A673 (cell line): ENCODE results near the gene HOATZ. TPM values are rescaled to one million over a fixed set of nuclear protein-coding genes. Genes with fewer than 3 reads are reported as not detected.

Source experiments
- BruUV-seq: library from RNA; stranded (reverse); fragments of 400-500 nt; replicated peaks from 2 replicates; lab custom pipeline; 2021; lab: Mats Ljungman, UMichigan
- CTCF ChIA-PET: fragments of 300-600 bp; sonication (Branson Sonifier 250); formaldehyde crosslinking; loops from one replicate; lab custom pipeline; 2022; ENCODE audit warnings: antibody characterized with exemption; lab: Charles Lee
- POLR2A ChIA-PET: fragments of 300-600 bp; sonication (Branson Sonifier 250); formaldehyde crosslinking; loops from one replicate; lab custom pipeline; 2022; ENCODE audit warnings: antibody characterized with exemption; ENCODE audit not compliant: low non-redundant PET; lab: Charles Lee
- DNase-seq: peaks from one replicate; pipeline ENCODE4 v3.0.0-alpha.2; 2015; ENCODE audit warnings: low spot score
- H3K27ac ChIP-seq: fragments of 200-600 bp; sonication (generic); 2 replicates; pipeline ENCODE4 v1.5.1; 2016; ENCODE audit warnings: mixed run types, low read depth, mild to moderate bottlenecking, mixed read lengths, antibody characterized with exemption, low read length; ENCODE audit not compliant: poor library complexity, severe bottlenecking
- H3K27me3 ChIP-seq: fragments of 200-600 bp; sonication (generic); replicated peaks from 2 replicates; pipeline ENCODE4 v1.6.1; 2017; ENCODE audit warnings: mixed run types, low read depth, mild to moderate bottlenecking, mixed read lengths, antibody characterized with exemption, low read length; ENCODE audit not compliant: insufficient read depth, poor library complexity
- H3K36me3 ChIP-seq: fragments of 200-600 bp; sonication (generic); 2 replicates; pipeline ENCODE4 v1.6.1; 2016; ENCODE audit warnings: mixed run types, mild to moderate bottlenecking, mixed read lengths, antibody characterized with exemption, low read length; ENCODE audit not compliant: insufficient read depth, poor library complexity, severe bottlenecking
- H3K4me1 ChIP-seq: fragments of 200-600 bp; sonication (generic); 2 replicates; pipeline ENCODE4 v1.6.1; 2017; ENCODE audit warnings: mixed run types, mild to moderate bottlenecking, mixed read lengths, antibody characterized with exemption, low read length; ENCODE audit not compliant: insufficient read depth, poor library complexity, severe bottlenecking
- H3K4me3 ChIP-seq: fragments of 200-600 bp; sonication (generic); 2 replicates; pipeline ENCODE4 v1.5.1; 2016; ENCODE audit warnings: low read depth, mixed run types, mild to moderate bottlenecking, mixed read lengths, low read length; ENCODE audit not compliant: poor library complexity, severe bottlenecking
- H3K9me3 ChIP-seq: fragments of 200-600 bp; sonication (generic); 2 replicates; pipeline ENCODE4 v1.6.1; 2016; ENCODE audit warnings: mixed run types, low read depth, mild to moderate bottlenecking, mixed read lengths, antibody characterized with exemption, low read length; ENCODE audit not compliant: poor library complexity, severe bottlenecking
- EZH2 ChIP-seq: fragments of 200-600 bp; sonication (generic); IDR thresholded peaks from 2 replicates; pipeline ENCODE4 v1.6.1; 2017; ENCODE audit warnings: borderline replicate concordance, low read depth, mild to moderate bottlenecking, mixed read lengths, antibody characterized with exemption, low read length; ENCODE audit not compliant: poor library complexity, severe bottlenecking
- intact Hi-C: fragments of 100-400 bp; cut with micrococcal nuclease; formaldehyde crosslinking; loops from one replicate; pipeline ENCODE4 v1.10.0; 2022; ENCODE audit not compliant: unreplicated experiment
- total RNA-seq: library from RNA; stranded (reverse); gene quantifications from 2 replicates; pipeline ENCODE4 v1.2.3, GENCODE V29; 2021
- TF ChIP-seq, protein P1 (sequence below): fragments of 300-800, 200-600 bp; sonication (generic); conservative IDR thresholded peaks from 2 replicates; pipeline ENCODE4 v1.5.1; 2017; ENCODE audit warnings: low read depth, mild to moderate bottlenecking, antibody characterized with exemption, low read length, moderate library complexity, mixed read lengths

Gene HOATZ
- total RNA-seq, 1 experiment from 2014 or later: 0.58 TPM

DNA sequence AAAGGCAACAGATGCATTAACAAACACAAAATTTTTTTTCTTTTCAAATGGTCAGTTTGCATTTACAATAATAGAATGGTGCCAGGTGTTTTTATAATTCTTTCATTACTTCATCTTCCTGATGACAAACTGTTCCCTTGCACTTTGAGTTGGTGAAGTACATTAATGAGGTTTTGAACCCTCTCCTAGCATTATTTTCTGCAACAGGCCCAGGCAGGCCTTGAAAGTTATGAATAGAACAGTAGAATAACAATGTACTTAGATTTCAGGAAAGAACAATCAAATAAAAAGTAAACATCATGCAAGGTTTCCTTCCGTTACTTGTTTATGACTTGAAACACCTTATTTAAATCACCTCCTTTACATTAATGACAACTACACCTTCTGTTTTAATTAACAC, 12.0 kb upstream of the HOATZ start:
- intact Hi-C loops: no loop called here
- H3K4me1 ChIP-seq: no peaks in the 10 kb centered on the region
- no peak for DNase-seq
- no peak overlapping the region for H3K4me3 ChIP-seq
- POLR2A ChIA-PET: no interaction called here
- no peaks in the 10 kb centered on the region for H3K36me3 ChIP-seq
- BruUV-seq: no TSS peak
- TF ChIP-seq, protein P1, sequence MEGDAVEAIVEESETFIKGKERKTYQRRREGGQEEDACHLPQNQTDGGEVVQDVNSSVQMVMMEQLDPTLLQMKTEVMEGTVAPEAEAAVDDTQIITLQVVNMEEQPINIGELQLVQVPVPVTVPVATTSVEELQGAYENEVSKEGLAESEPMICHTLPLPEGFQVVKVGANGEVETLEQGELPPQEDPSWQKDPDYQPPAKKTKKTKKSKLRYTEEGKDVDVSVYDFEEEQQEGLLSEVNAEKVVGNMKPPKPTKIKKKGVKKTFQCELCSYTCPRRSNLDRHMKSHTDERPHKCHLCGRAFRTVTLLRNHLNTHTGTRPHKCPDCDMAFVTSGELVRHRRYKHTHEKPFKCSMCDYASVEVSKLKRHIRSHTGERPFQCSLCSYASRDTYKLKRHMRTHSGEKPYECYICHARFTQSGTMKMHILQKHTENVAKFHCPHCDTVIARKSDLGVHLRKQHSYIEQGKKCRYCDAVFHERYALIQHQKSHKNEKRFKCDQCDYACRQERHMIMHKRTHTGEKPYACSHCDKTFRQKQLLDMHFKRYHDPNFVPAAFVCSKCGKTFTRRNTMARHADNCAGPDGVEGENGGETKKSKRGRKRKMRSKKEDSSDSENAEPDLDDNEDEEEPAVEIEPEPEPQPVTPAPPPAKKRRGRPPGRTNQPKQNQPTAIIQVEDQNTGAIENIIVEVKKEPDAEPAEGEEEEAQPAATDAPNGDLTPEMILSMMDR: no peak
- no peak for TF ChIP-seq EZH2
- no peak overlapping the region for H3K27ac ChIP-seq
- CTCF ChIA-PET: no interaction called here
- peaks cover 4% of the 10 kb centered on the region for H3K27me3 ChIP-seq
- no peaks in the 10 kb centered on the region for H3K9me3 ChIP-seq

DNA sequence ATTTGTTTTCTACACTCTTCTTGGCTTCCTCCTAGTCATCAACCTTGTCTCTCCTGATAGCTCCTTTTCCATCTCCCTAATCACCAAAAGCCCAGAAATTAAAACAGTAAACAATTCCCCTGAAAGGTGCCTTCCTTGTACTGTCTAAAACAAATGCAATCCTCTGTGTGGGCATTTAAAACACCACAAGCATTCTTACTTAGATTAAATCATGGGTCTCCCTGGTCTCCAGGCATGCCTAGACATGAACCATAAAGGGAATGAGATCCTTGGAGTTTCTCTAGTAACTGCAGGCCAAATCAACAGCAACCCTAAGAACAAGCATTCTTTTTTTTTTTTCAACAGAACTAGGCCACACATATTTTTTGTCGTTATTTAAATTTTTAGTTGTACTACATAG, 4.3 kb upstream of the HOATZ start:
- Histone ChIP-seq H3K4me3 (no peak overlapping the region), H3K27ac (no peak overlapping the region), H3K27me3 (no peaks in the 10 kb centered on the region), H3K9me3 (no peaks in the 10 kb centered on the region), H3K4me1 (peaks cover 11% of the 10 kb centered on the region), H3K36me3 (no peaks in the 10 kb centered on the region)
- ChIA-PET POLR2A (interaction anchor here (0.7 kb wide), 1 partner anchor 22 kb away, joined by 3 read pairs; no protein-coding TSS in a partner anchor), CTCF (no interaction called here)
- no peak for TF ChIP-seq EZH2
- TF ChIP-seq, protein P1: no peak
- no peak for DNase-seq
- intact Hi-C loops: no loop called here
- BruUV-seq: no TSS peak

GRCh38 chr11:111512296-111513239, 2.0 kb upstream of the HOATZ start, which contains the start of gene BTG4:
TSS of gene BTG4 (minus strand) at chr11:111512386. CDS start at chr11:111498776, 13,610 bp downstream.
- intact Hi-C loops: no loop called here
- POLR2A ChIA-PET: no interaction called here
- CTCF ChIA-PET: interaction anchor here (0.6 kb wide), 2 partner anchors 66 to 508 kb away, joined by 3 read pairs; no protein-coding TSS in a partner anchor

More at GRCh38 chr11:111512296-111513239, 2.0 kb upstream of the HOATZ start, which contains the start of gene BTG4:
- peak; percentile 67 for DNase-seq
- Histone ChIP-seq H3K4me1 (peaks cover 15% of the 10 kb centered on the region), H3K36me3 (no peaks in the 10 kb centered on the region), H3K27ac (no peak within 1 kb of the TSS), H3K27me3 (no peaks in the 10 kb centered on the region), H3K9me3 (no peaks in the 10 kb centered on the region), H3K4me3 (peak within 1 kb of the TSS; percentile 54)
- BruUV-seq: no TSS peak
- no peak for TF ChIP-seq EZH2
- TF ChIP-seq, protein P1: peak; percentile 29; the same call in 1 of the 2 replicates
